ENCODE data around the gene PLEKHD1.
"Not testable (repeated sequence)": the region's sequence is repeated elsewhere in the genome, so short reads cannot be mapped to it uniquely, and the experiment has no call there.

GRCh38 chr14:69497866-69498265 lies 13.3 kb downstream of the PLEKHD1 start:
- not testable (repeated sequence) for TF ChIP-seq CUX1 (CRISPR knock-in tag; IDR thresholded peaks at IDR 0.05); TRIM25 (IDR thresholded peaks at IDR 0.05; ENCODE audit: borderline replicate concordance); FOS (IDR thresholded peaks at IDR 0.05; ENCODE audit: extremely low read depth, insufficient read length); ZNF384 (IDR thresholded peaks at IDR 0.05; ENCODE audit: low read depth, low read length); FOXA1 (IDR thresholded peaks at IDR 0.05; ENCODE audit: borderline replicate concordance); ZZZ3 (IDR thresholded peaks at IDR 0.05); GABPA (tag; conservative IDR thresholded peaks at IDR 0.05; ENCODE audit: low read depth); CTCF (IDR thresholded peaks at IDR 0.05 in 2 of 3, conservative IDR thresholded peaks at IDR 0.05 in 1 of 3; ENCODE audit: insufficient read depth in 2 of 3, low read depth in 1 of 3, low read length in 3 of 3); MYNN (IDR thresholded peaks at IDR 0.05); MYNN (CRISPR knock-in tag; IDR thresholded peaks at IDR 0.05); SMARCB1 (IDR thresholded peaks at IDR 0.05; ENCODE audit: insufficient read length, low read depth); ZNF212 (CRISPR knock-in tag; IDR thresholded peaks at IDR 0.05); ATF6 (CRISPR knock-in tag; IDR thresholded peaks at IDR 0.05); MAX (CRISPR knock-in tag; IDR thresholded peaks at IDR 0.05); ELK1 (CRISPR knock-in tag; IDR thresholded peaks at IDR 0.05)

Data from K562 (cell line).